Measurements from ENCODE around the gene CD248.

DNA sequence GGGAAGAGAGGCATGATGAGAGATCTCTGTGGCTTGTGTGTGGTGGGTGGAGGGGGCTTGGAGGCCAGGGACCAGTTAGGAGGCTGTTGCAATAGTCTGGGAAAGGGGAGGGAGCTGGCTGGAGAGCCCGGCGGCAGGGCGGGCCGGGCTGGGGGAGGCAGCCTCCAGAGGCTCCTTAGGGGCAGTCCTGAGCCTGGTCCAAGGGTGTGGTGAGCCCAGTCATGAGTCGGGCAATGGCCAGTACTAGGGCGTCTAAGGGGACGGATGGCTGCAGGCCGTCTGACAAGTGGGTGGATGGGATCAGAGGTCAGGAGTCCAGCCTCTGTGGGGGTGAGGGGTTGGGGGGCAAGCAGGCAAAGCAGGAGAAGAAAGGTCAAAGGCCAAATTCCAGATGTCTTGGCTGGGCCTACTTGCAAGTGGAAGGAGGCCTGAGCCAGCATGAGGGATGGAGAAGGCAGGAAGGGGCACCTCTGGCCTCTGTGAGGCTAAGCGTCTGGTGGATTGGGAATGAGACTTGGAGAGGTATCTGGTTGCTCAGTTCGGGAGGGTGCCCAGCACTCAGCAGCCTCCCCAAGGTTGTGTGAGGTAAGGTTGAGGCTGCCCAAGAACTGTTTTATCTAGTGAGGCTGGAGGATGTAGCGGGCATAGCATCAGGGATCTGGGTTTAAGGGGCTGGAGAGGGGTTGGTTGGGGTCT lies 6.0 kb upstream of the CD248 start:
- TF ChIP-seq POLR2A (IDR thresholded peaks at IDR 0.05; ENCODE audit: low read depth, low read length) (no peak), POLR2AphosphoS5 (IDR thresholded peaks at IDR 0.05; ENCODE audit: low read depth, low read length) (no peak), TAF1 (IDR thresholded peaks at IDR 0.05; ENCODE audit: borderline replicate concordance, low read depth, low read length) (no peak)

All from GM12892 (cell line).